HG03521 (cell line): ENCODE results near the gene ZWILCH.
"Not testable (repeated sequence)": the region's sequence is repeated elsewhere in the genome, so short reads cannot be mapped to it uniquely, and the experiment has no call there.

Source experiments
- ATAC-seq: cut with Tn5 transposase; IDR thresholded peaks from one replicate; pipeline ENCODE4 v1.9.1; 2021; ENCODE audit warnings: mild to moderate bottlenecking, moderate library complexity; ENCODE audit not compliant: unreplicated experiment

Gene ZWILCH

DNA sequence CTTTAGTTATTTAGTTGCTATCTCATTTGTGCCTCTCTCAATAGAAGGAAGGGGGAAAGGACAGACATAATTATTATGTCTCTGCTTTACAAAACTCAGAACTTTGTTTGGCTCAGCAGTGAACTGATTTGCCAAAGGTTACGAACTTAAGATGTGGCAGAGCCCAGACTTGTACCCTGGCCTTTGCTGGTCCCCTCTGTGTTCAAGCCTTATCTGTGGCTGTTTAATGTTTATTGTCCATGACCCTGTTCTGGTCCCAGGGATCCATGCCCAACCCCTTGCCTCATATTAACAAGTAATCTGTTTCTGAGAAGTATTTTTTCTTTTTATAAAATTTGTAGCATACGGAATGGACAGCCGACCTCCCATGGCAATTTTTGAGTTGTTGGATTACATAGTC lies 18.2 kb upstream of the ZWILCH start:
- ATAC-seq, result no peak

DNA sequence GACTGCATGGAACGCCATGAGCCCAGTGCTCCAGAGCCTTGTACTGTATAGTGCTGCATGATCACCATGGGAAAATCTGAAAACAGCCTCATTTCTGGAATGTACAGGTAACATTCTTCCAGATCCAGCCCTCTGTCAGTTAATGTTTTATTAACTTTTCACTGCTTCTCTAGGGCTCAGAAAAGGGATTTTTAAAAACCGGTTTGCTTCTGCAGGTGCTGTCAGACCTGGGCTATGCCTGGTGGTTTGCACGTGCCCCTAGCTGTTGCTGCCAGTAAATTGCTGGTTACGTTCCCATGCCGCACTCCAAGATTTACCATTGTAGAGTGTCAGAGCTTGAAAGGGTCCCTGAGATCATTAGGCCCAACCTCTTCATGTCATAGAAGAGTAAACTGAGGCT lies 16.6 kb upstream of the ZWILCH start:
- ATAC-seq, result no peak

DNA sequence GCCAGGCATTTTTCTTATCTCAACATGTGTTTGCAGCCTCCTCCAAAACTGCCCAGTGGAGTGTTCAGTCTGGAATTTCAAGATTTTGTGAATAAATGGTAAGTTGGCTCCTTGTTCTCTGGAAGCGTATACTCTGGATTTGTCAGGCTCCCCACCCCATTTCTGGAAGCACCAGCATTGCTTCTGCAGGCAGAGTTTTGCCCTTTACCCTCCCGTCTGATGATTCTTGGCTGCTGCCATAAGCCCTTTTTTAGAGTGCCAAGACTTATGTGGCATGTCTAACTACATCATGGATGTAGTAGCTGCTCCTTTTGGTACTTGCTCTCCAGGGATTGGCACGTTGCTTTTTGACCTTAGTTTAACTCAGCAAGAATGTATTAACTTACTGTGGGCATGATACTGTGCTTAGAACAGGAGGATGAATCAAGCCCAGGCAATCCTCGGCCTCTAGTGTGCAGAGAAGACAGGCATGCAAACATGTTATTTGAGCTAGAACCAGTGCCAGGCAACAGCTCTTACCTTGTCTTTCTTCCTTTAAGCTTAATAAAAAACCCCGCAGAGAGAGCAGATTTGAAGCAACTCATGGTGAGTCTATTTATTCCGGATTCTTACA lies 15.8 kb upstream of the ZWILCH start:
- no peak for ATAC-seq

DNA sequence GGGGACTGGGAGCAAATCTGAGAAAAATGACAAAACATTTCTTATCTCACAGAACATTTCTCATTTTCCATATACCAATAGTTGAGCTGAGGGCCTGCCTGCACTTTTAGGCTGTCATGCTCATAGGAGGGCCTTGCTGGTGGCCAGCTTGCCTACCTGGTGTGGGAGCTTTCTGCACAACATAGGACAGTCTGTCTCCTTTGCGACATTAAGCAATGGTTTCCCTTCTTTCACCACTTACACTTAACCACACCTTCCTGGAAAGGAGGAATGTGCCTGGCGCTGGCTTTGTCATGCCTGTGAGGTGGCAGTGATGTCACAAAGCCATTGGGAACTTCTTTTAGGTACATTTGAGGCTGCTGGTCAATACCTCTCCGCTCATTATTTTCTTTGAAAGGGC lies 13.3 kb upstream of the ZWILCH start:
- ATAC-seq, result no peak

DNA sequence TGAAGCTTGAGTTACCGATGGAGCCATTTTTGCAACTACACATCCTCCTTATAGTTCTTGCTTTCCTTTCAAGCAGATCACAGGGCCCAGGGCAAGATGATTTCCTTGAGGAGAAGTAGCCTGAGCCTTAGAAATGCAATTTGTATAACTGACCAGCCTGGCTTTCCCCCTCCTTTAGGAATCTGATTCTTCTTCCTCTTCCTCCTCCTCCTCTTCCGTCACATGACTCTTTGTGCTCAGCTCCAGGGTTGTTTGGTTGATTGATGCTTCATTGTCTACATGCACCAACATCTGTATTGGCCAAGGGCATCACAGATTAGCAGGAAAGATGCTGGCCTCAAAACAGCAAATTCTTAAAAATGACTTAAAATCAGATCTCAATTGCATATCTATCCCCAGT lies 10.9 kb upstream of the ZWILCH start:
- ATAC-seq, result no peak

DNA sequence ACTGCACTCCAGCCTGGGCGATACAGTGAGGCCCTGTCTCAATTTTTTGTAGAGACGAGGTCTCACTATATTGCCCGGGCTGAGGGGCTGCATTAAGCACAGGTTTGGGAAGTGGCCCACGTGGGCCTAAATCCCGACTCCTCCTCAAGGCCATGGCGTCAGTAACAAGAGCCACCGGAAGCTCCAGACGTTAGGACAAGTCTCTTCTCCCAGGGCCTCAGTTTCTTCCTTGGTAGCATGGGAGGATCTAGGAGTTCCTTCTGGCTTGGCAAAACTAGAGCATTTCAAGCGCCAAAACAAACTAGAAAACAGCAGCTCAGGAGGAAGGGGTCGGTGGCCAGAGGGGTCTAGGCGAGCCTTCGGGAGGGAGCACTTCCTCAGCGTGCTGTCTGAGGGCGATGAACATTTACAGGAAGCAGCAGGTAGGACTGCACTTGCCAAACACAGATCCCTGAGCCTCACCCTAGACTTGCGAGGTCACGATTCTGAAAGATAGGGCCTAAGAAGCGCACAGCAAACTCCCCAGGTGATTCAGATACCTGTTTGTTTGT lies 8.1 kb upstream of the ZWILCH start:
- peak; percentile 6 for ATAC-seq

DNA sequence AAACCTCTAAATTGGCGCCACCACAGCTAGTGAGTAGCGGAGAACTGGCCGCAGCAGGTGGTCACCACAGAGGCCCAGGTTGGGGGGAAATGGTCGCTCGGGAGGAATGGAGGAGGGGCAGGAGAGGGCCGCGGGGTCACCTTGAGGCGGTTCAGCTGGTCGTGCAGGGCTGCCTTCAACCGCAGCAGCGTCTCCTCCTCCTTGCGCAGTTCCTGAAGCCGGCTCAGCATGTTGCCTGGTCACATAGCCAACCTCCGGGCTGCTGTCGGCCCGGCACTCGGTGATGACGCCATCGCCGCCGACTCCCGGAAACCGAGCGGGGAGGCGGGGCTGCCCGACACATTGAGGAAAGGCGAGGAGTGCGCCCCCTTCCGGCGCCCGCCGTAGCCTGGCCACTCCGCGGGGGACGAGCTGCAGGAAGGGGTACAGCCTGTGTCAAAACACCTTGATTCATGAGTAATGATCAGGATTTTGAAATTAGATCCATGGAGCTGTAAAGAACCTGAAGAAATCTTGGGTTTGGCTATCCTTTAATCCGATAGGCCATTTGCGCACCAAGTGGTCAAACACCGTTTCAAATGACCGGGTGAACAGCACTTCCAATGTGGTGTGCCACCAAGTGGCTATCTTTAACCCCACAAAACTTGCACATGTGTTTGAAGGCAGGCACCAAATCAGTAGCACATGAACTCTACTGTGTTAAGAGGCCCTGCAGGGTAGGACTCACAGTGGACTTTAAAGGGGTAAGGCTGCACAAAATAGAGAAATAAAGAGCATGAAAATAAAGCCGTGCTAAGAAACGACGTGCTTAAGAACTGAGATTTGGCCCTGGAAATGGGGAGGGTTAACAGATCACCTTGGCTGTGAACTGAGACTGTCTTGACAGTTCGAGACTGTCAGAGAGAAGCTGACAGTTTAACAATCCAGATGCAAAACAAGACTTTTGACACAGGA lies 7.3 kb upstream of the ZWILCH start, which contains the start of gene SNAPC5:
SNAPC5 (minus strand) TSS at position 261 of the 954 bp plus-strand sequence; CDS start at position 230, 31 bp downstream.
- peak; percentile 86 for ATAC-seq

DNA sequence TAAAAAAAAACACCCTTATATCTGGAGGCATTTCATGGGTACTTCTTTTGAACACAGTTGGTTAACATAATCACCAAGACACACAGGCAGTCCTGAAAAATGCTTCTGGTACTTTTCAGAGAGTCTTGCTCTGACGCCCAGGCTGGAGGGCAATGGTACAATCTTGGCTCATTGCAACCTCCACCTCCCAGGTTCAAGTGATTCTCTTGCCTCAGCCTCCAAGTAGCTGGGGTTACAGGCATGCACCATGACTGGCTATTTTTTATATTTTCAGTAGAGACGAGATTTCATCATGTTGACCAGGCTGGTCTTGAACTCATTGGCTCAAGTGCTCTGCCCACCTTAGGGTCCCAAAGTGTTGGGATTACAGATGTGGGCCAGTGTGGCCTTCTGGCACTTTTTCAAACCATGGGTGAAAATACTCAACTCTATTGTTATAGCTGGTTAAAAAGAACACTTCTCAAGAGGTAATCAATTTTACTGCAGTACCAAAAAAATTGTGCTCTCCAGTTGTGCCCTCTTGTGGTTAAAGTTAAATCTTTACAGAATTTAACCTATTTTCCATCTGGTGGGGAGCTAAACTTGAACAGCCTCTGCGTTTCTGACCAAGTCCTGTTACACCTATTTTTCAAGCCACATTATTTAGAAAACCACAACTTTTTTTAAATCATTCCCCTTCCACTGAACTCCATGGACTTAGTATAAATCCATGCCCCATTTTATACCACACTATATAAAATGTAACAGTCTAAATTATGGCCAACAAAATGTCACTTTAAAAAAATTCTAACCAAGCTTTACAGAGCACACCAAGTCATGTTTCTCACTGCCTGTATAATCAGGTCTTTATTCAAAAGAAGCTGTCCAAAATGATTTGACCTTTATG lies 6.4 kb upstream of the ZWILCH start:
- ATAC-seq, result no peak

DNA sequence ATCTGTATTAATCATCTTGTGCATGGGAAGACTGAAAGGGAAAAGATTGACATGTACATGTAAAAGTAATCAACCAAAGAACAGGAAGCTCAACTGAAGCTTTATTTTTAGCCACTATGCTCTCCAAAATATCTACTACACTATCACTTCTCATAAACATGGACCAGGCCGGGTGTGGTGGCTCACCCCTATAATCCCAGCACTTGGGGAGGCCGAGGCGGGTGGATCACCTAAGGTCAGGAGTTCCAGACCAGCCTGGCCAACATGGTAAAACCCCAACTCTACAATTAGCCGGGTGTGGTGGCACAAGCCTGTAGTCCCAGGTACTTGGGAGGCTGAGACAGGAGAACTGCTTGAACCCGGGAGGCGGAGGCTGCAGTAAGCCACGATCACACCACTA lies 4.8 kb upstream of the ZWILCH start:
- ATAC-seq, result not testable (repeated sequence)

DNA sequence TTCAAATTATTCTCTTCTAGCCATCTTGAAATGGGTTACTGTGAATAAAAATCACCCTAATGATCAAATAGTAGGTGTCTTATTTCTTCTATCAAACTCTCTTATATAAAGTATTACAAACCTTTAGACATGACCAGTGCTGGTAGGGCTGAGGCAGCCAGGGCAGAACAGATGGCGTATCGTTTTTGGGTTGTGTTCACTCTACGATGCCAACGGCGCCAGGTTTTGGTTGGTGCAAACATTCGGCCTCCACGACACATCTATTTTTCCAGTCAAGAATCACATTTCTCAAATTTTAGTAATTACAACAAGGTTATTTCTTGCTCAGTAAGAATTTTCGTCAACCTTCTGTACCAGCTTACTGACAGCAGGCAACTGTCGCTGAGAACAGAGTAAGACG lies 2.6 kb upstream of the ZWILCH start:
- ATAC-seq, result no peak

DNA sequence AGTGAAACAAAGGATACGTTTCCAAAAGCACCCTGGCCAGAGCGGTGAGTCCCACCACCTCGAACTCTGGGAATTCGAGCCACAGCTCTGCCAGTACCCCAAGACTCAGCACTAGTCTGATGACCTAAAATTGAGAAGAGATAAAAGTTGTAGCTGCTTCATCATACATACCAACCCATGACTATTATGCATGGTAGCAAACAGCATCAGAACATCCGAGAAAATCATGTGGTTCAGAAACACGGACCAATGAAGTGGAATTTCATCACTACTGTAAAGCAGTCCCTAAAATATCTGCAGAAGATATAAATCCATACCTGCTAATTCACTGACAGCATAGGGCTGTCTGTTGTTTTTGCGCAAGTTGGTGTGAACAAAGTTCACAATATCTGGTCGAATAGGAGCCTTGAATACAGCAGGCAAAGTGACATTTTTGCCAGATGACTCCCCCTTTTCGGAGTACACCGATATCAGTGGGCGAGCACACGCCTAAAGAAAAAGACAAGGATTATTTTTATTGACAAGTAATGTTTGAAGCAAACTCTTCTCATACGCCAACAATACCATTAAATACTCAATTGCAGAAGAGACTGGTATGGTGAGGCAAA lies 2.0 kb upstream of the ZWILCH start:
- ATAC-seq, result not testable (repeated sequence)

DNA sequence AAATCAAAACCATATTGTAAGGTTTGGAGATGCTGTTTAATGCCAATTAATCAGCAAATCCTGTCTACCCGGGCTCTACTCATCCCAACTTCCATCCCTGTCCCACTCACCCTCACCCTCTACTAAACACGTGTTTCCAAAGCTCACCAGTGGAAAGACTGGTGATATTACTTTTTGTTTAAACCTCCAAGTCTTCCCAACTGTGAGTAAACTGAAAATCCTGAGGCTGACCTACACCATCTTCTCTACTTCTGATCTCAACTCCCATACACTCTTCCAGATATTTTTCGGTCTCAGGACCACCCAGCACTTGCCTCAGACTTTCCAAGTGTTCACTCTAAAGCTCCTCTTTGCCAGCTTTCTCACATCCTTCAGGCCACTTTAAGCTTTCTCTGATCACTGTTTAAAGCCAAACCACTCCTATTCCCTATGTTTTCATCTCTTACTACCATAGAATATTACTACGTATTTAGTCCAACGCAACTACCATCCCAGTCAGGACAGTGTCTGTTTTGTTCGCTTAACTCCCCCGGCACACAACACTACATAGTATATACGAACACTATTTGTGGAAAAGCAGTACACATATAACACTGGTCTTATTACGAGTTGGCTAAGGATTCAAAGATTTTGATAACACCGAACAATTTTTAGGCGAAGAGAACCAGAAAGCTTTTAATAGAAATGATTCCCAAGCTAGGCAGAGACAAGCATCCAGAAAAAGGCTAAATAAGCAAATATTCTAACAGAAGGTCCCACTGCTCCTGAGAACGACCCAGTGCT lies 1.2 kb upstream of the ZWILCH start:
- no peak for ATAC-seq

DNA sequence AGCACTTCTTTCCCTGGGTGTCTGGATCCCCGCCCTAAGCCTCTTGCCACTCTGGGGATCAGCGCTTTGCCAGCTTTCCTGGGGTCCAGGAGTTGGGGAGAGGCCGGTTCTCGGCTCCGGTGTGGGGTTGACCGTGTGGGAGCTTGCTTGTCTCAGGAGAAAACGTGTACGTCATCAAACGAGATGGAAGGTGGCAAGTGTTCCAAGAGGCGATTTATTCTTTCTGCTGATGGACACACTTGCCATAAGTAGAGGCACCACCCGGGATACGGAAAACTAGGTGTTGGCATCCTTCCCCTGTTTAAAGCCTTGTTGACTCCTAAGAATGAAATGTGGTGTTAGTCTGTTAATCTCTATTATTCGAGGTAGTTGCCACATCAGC lies 295 bp downstream of the ZWILCH start:
- peak; percentile 10 for ATAC-seq

DNA sequence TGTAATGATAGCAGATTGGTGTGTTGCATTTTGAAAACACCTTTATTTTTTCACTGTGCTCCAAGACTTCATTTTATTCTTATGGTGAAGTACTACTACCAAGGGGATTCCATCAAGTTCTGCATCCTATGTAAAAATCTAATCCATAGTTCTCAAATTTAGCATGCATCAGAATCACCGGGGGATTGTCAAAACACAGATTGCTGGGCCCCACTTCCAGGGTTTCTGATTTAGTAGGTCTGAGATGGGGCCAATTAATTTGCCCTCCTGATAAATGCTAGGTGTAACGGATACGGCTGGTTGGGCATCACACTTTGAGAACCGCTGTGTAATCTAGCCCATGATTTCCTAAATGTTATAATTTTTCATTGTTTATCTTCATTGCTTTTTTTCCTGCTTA lies 692 bp downstream of the ZWILCH start:
- ATAC-seq, result no peak

DNA sequence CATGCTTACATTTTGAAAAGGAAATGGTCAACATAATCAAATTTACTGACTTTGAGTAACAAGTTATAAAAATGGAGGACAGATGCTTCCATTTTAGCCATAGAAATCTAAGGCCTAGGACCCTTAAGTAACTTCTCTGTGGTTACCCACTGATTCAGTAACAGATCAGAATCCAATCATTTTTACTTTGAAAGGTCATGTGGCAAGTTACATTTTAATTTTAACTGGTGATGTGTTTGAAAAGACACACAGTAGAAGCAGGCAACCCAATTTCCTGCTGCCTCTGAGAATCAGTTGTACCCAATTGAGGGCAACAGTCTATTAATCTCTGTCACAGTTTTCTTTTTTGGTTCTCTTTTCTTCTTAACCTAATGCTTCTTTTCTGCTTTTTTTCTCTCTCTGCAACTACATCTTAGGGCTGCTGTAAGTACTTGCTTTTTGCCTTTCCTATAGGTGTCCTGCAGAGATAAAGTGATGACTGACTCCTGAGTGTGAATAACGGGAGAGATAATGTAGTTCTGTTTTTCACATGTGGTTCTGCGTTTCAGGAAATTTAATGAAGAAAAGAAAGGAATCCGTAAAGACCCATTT lies 3.3 kb downstream of the ZWILCH start:
- ATAC-seq, result no peak

DNA sequence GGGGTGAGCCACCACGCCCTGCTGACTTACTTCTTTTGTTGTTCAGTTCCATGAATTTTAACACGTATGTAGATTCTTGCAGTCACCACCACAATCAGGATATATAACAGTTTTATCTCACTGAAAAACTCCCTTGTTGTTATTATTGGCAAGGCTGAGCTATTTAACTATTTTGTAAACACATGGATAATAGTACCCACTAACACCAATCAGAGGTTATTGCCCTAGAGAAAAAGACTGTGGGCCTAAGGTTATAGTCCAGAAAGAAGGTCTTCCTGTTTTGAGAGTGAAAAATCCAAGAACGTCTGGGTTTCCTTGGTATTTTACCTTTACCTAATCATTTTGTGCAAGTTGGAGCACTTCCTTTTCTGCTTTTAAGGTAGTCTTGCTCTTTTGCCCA lies 9.5 kb downstream of the ZWILCH start:
- no peak for ATAC-seq

DNA sequence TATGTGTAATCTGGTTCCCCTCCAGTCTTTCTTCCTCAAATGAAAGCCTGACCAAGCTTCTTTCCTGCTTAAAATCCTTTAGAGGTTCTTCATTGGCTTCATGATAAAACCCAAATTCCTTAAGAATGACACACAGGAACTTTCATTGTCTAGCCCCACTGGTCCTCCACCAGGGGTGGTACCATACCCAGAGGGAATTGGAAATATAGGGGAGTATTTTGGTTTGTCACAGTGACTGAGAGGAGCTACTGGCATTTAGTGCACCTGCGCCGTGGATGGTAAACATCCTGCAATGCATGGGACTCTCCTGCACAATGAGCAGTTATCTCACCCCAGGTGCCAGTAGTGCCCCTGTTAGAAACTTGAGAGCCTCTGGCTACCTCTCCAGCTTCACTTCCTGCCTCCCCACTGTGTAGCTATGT lies 10.8 kb downstream of the ZWILCH start:
- ATAC-seq, result no peak

DNA sequence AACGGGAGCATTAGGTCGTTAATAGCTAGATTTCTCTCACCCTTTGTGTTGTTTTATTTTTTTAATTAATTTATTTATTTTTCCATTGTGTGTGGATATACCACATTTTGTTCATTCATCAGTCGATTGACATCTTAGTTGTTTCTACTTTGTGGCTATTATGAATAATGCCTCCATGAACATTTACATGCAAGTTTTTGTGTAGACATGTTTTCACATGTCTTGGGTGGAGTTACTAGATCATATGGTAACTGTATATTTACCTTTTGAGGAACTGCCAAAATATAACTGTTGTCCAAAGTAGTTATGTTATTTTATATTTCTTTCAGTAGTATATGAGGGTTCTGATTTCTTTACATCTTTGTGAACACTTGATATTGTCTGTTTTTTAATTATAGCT lies 18.8 kb downstream of the ZWILCH start:
- no peak for ATAC-seq

DNA sequence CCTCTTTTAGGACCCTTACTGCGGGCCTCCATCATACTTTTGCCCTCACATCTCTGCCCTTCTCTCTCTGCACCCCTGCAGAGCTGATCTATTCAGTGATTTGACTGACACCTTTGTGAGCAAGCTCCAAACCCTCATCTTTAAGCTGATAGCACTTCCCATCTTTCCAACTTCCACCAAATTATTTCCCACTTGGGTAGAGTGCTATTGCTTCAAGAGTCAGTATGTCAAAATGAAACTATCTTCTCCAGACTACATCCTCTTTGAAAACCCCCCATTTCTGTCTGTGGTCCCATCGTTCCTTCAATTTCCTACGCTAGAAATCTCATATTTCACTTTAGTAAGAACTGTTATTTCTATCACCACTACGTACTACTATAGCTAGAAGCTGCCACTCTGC lies 19.7 kb downstream of the ZWILCH start:
- no peak for ATAC-seq
